Mucosa of stomach (tissue), 1 donor: ENCODE measurements around the gene SMC1B.
"Not testable (repeated sequence)": the region's sequence is repeated elsewhere in the genome, so short reads cannot be mapped to it uniquely, and the experiment has no call there.

Source experiments
- H3K27me3 ChIP-seq: one replicate; pipeline ENCODE4 v1.7.0; 2013; ENCODE audit warnings: mild to moderate bottlenecking, low read length; ENCODE audit not compliant: control insufficient read depth, insufficient read depth
- H3K36me3 ChIP-seq: one replicate; pipeline ENCODE4 v1.7.0; 2013; ENCODE audit warnings: low read length; ENCODE audit not compliant: control insufficient read depth, insufficient read depth
- H3K4me1 ChIP-seq: one replicate; pipeline ENCODE4 v1.7.0; 2013; ENCODE audit warnings: mild to moderate bottlenecking, low read length; ENCODE audit not compliant: control insufficient read depth, insufficient read depth
- H3K4me3 ChIP-seq: one replicate; pipeline ENCODE4 v1.7.0; 2013; ENCODE audit warnings: low read length
- H3K9ac ChIP-seq: one replicate; pipeline ENCODE4 v1.7.0; 2013; ENCODE audit warnings: mild to moderate bottlenecking, low read length, moderate library complexity
- H3K9me3 ChIP-seq: one replicate; pipeline ENCODE4 v1.7.0; 2013; ENCODE audit warnings: mild to moderate bottlenecking, low read length, moderate library complexity; ENCODE audit not compliant: control insufficient read depth
- donor health status: Pancreatic carcinoma.

Gene SMC1B

DNA sequence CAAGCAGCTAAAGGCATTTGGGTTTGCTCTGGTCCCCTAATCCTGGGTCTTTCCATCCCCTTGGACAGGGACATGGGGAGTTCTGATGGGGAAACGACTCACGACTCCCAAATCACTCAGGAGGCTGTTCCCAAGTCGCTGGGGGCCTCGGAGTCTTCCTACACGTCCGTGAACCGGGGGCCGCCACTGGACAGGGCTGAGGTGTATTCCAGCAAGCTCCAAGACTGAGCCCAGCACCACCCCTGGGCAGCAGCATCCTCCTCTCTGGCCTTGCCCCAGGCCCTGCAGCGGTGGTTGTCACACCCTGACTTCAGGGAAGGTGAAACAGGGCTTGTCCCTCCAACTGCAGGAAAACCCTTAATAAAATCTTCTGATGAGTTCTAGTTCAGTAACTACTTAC lies 117.9 kb downstream of the SMC1B start:
- H3K9me3 ChIP-seq, result no peaks in the 10 kb centered on the region
- no peaks in the 10 kb centered on the region for H3K27me3 ChIP-seq
- H3K9ac ChIP-seq, result no peak overlapping the region

DNA sequence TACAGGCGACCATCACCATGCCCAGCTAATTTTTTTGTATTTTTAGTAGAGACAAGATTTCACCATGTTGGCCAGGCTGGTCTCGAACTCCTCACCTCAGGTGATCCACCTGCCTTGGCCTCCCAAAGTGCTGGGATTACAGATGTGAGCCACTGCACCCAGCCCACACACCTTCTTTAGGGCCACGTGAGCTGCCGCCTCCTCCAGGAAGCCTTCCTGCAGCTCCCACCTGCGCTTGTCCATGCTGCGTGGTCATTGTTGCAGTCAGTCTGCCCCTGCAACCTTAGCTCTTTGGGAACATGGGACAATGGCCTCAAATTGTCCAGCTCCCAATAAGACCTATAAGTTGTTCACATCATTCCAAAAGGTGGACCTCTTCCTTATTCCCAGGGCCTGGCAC lies 118.4 kb downstream of the SMC1B start:
- H3K4me1 ChIP-seq, H3K4me3 ChIP-seq, H3K9ac ChIP-seq, H3K27me3 ChIP-seq, H3K9me3 ChIP-seq, H3K36me3 ChIP-seq: not testable (repeated sequence)

More for the DNA sequence above, 117.9 kb downstream of the SMC1B start:
- no peaks in the 10 kb centered on the region for H3K36me3 ChIP-seq
- peaks cover 3% of the 10 kb centered on the region for H3K4me1 ChIP-seq
- no peak overlapping the region for H3K4me3 ChIP-seq
